Prostate gland (tissue), 2 donors: ENCODE results near the gene KLF7. TPM values are rescaled to one million over a fixed set of nuclear protein-coding genes. Genes with fewer than 3 reads are reported as not detected.

ENCODE experiments used
- DNase-seq: peaks from one replicate; pipeline ENCODE4 v3.0.0-alpha.2; 2019; ENCODE audit warnings: low spot score
- H3K27ac ChIP-seq, 2 donors: fragments of 200-600 bp; sonication (generic); 2 replicates each; pipeline ENCODE4 v1.5.1; 2017 to 2019
- H3K27me3 ChIP-seq: fragments of 200-600 bp; sonication (generic); replicated peaks from 2 replicates; pipeline ENCODE4 v1.5.1; 2019; ENCODE audit not compliant: insufficient read depth
- H3K36me3 ChIP-seq, 2 donors: fragments of 200-600 bp; sonication (generic); 1 replicate in 1 of 2; 2 replicates in 1 of 2; pipeline versions ENCODE4 v1.5.1 to v1.8.1; 2017 to 2019
- H3K4me1 ChIP-seq: fragments of 200-600 bp; sonication (generic); replicated peaks from 2 replicates; pipeline ENCODE4 v1.5.1; 2019
- H3K4me3 ChIP-seq, 2 donors: fragments of 200-600 bp; sonication (generic); 2 replicates each; pipeline ENCODE4 v1.5.1; 2017 to 2019
- H3K9me3 ChIP-seq: fragments of 200-600 bp; sonication (generic); 2 replicates; pipeline ENCODE4 v1.5.1; 2017
- POLR2A ChIP-seq: fragments of 450-650 bp; IDR thresholded peaks from one replicate; pipeline ENCODE4 v1.6.1; 2016; ENCODE audit warnings: antibody characterized with exemption, mild to moderate bottlenecking
- POLR2AphosphoS5 ChIP-seq: sonication (generic); formaldehyde crosslinking; IDR thresholded peaks from one replicate; pipeline ENCODE4 v1.6.1; 2017; ENCODE audit warnings: antibody characterized with exemption
- WGBS: methylation state at CpG from one replicate; pipeline ENCODE4 v1.1.5; 2018; 5-methylcytosine and 5-hydroxymethylcytosine counted together
- intact Hi-C: fragments of 100-400 bp; cut with DNase I; formaldehyde crosslinking; loops from one replicate; pipeline ENCODE4 v1.14.2; 2022
- total RNA-seq, 2 donors: library from RNA; depleted of rRNA; stranded (reverse); fragments of >200 nt; gene quantifications; one replicate each; pipeline ENCODE4 v1.1.0, GENCODE V29; 2016
- TF ChIP-seq, protein P1 (sequence below), 4 experiments: fragments of 200-600 bp in 2 of 4; fragments of 450-650 bp in 2 of 4; sonication (generic) in 2 of 4; IDR thresholded peaks; 1 replicate in 3 of 4; 2 replicates in 1 of 4; pipeline ENCODE4 v1.5.1; 2016 to 2019; ENCODE audit warnings: antibody characterized with exemption in 4 of 4, mild to moderate bottlenecking in 2 of 4, moderate library complexity in 2 of 4

Gene KLF7
- total RNA-seq, 2 donors from 2014 or later = 10.2 to 23.9 TPM

DNA sequence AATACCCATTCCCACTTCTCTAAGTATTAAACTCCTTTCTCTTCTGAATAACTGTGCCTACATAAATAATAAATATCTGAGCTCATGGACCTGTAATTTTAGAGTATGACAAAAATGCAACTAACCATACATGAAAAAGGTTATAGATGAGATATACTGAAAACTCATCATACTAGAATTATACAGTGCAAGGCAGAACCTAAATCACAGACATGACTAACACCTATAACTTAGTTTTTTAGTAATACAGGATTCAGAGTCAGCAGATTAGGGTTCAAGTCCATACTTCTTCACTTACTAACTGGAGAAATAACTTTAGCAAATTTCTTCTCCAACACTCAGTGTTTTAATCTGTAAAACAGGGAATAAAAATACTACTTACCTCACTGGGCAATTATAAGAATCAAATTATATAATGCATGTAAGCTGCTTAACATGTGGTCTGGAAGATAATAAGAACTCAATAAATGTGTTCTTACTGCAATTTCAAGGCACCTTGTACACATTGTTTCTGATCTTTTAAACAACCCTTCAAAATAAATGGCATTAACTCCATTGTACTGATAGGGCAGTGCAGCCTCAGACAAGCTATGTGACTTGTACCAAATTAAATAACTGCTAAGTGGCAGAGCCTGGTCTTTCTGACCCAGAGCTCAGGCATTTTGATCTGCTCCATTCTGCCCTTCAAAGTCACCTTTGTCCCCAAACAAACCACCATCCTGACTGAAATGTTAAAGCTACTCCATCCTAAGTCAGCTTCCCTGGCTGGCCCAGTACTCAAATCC, 39.6 kb upstream of the KLF7 start:
- Histone ChIP-seq H3K27me3 (no peaks in the 10 kb centered on the region), H3K9me3 (no peaks in the 10 kb centered on the region), H3K4me3 (no peak overlapping the region), H3K27ac (no peak overlapping the region), H3K4me1 (no peaks in the 10 kb centered on the region), H3K36me3 (no peaks in the 10 kb centered on the region)
- intact Hi-C loops = no loop called here
- TF ChIP-seq POLR2AphosphoS5 = no peak
- no peak for TF ChIP-seq POLR2A
- TF ChIP-seq, protein P1, sequence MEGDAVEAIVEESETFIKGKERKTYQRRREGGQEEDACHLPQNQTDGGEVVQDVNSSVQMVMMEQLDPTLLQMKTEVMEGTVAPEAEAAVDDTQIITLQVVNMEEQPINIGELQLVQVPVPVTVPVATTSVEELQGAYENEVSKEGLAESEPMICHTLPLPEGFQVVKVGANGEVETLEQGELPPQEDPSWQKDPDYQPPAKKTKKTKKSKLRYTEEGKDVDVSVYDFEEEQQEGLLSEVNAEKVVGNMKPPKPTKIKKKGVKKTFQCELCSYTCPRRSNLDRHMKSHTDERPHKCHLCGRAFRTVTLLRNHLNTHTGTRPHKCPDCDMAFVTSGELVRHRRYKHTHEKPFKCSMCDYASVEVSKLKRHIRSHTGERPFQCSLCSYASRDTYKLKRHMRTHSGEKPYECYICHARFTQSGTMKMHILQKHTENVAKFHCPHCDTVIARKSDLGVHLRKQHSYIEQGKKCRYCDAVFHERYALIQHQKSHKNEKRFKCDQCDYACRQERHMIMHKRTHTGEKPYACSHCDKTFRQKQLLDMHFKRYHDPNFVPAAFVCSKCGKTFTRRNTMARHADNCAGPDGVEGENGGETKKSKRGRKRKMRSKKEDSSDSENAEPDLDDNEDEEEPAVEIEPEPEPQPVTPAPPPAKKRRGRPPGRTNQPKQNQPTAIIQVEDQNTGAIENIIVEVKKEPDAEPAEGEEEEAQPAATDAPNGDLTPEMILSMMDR (IDR thresholded peaks at IDR 0.05) = no peak
- DNase-seq = no peak

DNA sequence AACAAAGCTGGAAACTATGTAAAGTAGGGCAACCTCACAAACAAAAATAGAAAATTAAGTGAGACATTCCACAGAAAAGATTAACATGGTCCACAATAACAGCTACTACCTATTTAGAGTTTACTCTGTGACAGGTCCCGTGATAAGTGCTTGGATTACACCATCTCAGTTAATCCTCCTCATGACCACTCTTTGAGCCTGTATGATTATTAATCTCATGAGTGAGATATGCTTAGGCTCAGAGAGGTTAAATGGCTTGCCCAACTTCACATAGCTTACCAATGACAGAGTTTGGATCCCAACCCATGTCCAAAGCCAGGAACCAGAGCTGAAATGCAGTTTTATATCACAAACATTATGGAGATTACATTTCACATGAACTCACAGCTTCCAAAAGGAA, 37.3 kb upstream of the KLF7 start:
- no peaks in the 10 kb centered on the region for H3K27me3 ChIP-seq
- no peak for TF ChIP-seq POLR2A
- TF ChIP-seq, protein P1 (IDR thresholded peaks at IDR 0.05) = no peak
- DNase-seq = no peak
- no peak overlapping the region for H3K27ac ChIP-seq
- no peaks in the 10 kb centered on the region for H3K9me3 ChIP-seq
- H3K4me1 ChIP-seq = no peaks in the 10 kb centered on the region
- no peak overlapping the region for H3K4me3 ChIP-seq
- intact Hi-C loops = no loop called here
- WGBS = 48% methylated on average over 1 of the region's 1 CpG
- H3K36me3 ChIP-seq = no peaks in the 10 kb centered on the region

DNA sequence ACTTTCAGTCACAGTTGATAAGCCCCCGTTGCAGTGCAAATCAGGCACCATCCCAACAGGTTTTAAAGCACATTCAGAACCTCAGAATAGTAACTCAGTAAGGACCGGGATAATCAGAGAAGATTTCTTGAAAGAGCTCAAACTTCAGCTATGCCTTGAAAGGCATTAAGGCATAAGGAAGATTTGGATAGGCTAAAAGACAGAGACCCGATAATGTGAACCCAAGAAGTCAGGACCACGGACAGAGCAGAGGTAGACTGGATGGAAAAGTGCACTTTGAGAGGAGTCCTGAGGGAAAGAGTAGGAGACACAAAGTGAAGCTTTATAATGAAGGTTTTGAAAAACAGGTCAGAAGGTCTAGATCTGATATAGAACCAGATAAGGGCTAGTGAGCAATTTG, 36.9 kb upstream of the KLF7 start:
- intact Hi-C loops = no loop called here
- H3K36me3 ChIP-seq = no peaks in the 10 kb centered on the region
- H3K27me3 ChIP-seq = no peaks in the 10 kb centered on the region
- H3K27ac ChIP-seq = no peak overlapping the region
- H3K4me3 ChIP-seq = no peak overlapping the region
- no peaks in the 10 kb centered on the region for H3K4me1 ChIP-seq
- DNase-seq = no peak
- TF ChIP-seq POLR2AphosphoS5 (no peak), POLR2A (no peak)
- TF ChIP-seq, protein P1 (IDR thresholded peaks at IDR 0.05) = no peak
- no peaks in the 10 kb centered on the region for H3K9me3 ChIP-seq
- 23% methylated on average over 4 of the region's 4 CpGs for WGBS

DNA sequence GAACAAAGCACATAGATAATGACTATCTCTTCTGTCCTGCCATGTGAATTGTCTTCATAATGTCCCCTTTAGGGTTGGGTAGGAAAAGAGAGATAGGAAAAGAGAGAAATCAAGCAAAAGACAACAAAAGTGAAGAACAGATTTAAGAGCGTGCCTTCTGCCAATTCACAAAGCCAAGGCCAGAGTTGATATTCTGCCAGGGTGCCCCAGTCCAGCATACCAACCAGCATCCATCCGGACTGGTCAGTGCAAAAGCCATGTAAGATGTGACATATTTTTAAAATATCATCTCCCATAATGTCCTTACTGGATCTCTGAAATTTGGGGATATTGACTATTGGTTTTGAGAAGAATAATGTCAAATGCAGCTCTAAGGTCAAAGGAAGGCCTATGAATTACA, 35.7 kb upstream of the KLF7 start:
- H3K36me3 ChIP-seq = no peaks in the 10 kb centered on the region
- H3K4me3 ChIP-seq = no peak overlapping the region
- no peak for TF ChIP-seq POLR2A
- TF ChIP-seq, protein P1 (IDR thresholded peaks at IDR 0.05) = no peak
- no peak for TF ChIP-seq POLR2AphosphoS5
- no peaks in the 10 kb centered on the region for H3K9me3 ChIP-seq
- no peak overlapping the region for H3K27ac ChIP-seq
- H3K4me1 ChIP-seq = no peaks in the 10 kb centered on the region
- no peaks in the 10 kb centered on the region for H3K27me3 ChIP-seq
- intact Hi-C loops = no loop called here
- no peak for DNase-seq
- 88% methylated on average over 2 of the region's 2 CpGs for WGBS

DNA sequence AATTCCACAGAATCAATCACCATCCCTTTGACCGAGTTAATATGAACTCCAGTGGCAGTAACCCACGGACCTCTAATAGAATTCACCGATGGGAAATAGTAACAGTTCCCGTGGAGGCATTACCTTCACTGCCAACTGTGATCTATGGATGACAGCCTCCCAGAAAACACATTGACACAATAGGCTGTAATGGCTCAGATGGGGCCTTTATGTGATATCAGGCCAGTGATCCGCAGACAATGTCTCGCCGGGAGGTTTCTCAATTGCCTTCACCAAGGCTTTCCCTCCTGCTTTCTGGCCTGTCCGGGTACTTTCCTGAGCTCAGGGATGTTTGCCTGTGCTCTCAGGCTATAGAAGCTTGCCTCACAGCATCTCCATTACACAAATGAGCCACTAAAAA, 34.4 kb upstream of the KLF7 start:
- H3K27me3 ChIP-seq = no peaks in the 10 kb centered on the region
- no peaks in the 10 kb centered on the region for H3K9me3 ChIP-seq
- H3K36me3 ChIP-seq = no peaks in the 10 kb centered on the region
- no peak overlapping the region for H3K27ac ChIP-seq
- H3K4me1 ChIP-seq = no peaks in the 10 kb centered on the region
- DNase-seq = no peak
- WGBS = 63% methylated on average over 8 of the region's 8 CpGs
- H3K4me3 ChIP-seq = no peak overlapping the region
- TF ChIP-seq POLR2A (no peak), POLR2AphosphoS5 (no peak)
- TF ChIP-seq, protein P1 (IDR thresholded peaks at IDR 0.05) = no peak
- intact Hi-C loops = no loop called here
